SK-N-MC (cell line): ENCODE data around the gene SLC10A7.

Experiments
- EZH2 ChIP-seq: fragments of 200-600 bp; sonication (generic); IDR thresholded peaks from one replicate; pipeline ENCODE4 v1.6.1; 2017; ENCODE audit warnings: antibody characterized with exemption
- POLR2AphosphoS5 ChIP-seq: IDR thresholded peaks from 2 replicates; pipeline ENCODE4 v1.6.1; 2012; ENCODE audit warnings: mild to moderate bottlenecking, low read depth, low read length, borderline replicate concordance

GRCh38 chr4:146211440-146211839 is 310.3 kb downstream of the SLC10A7 start:
- no peak for TF ChIP-seq EZH2
- no peak for TF ChIP-seq POLR2AphosphoS5
